WERI-Rb-1 (cell line): ENCODE data around the gene ZNF593OS.

Experiments
- DNase-seq: peaks from one replicate; pipeline ENCODE4 v3.0.0-alpha.2; 2020
- H3K27ac ChIP-seq: fragments of 250-450 bp; sonication (Bioruptor Pico); 2 replicates; pipeline ENCODE4 v1.5.1; 2020; ENCODE audit warnings: mild to moderate bottlenecking, moderate library complexity
- H3K27me3 ChIP-seq: fragments of 250-450 bp; sonication (Bioruptor Pico); 2 replicates; pipeline ENCODE4 v1.5.1; 2021; ENCODE audit warnings: mild to moderate bottlenecking, low read depth, moderate library complexity; ENCODE audit not compliant: insufficient read depth, severe bottlenecking
- H3K36me3 ChIP-seq: fragments of 250-450 bp; sonication (Bioruptor Pico); 2 replicates; pipeline ENCODE4 v1.5.1; 2020; ENCODE audit warnings: mild to moderate bottlenecking, moderate library complexity
- H3K4me3 ChIP-seq: 2 replicates; pipeline ENCODE4 v1.5.1; 2011; ENCODE audit warnings: low read depth, mild to moderate bottlenecking, control low read depth, low read length
- H3K9me3 ChIP-seq: fragments of 250-450 bp; sonication (Bioruptor Pico); 2 replicates; pipeline ENCODE4 v1.5.1; 2021; ENCODE audit warnings: mild to moderate bottlenecking, moderate library complexity; ENCODE audit not compliant: severe bottlenecking
- CTCF ChIP-seq: IDR thresholded peaks from 2 replicates; pipeline ENCODE4 v1.5.1; 2011; ENCODE audit warnings: low read depth, mild to moderate bottlenecking, control low read depth, inconsistent platforms, low read length

ZNF593OS gene

GRCh38 chr1:26169669-26170471 lies 1.8 kb downstream of the ZNF593OS start, which contains the start of gene ZNF593:
Gene ZNF593, plus strand, starts transcription at chr1:26169908. Its CDS starts 76 bp downstream, at chr1:26169984.
- TF ChIP-seq CTCF, result peak; percentile 98
- DNase-seq, result peak; percentile 91
- H3K9me3 ChIP-seq, result no peaks in the 10 kb centered on the region
- no peaks in the 10 kb centered on the region for H3K27me3 ChIP-seq
- H3K4me3 ChIP-seq, result peak within 1 kb of the TSS; percentile 62
- peaks cover 3% of the 10 kb centered on the region; the same call in 1 of the 2 replicates for H3K36me3 ChIP-seq
- H3K27ac ChIP-seq, result peak within 1 kb of the TSS; percentile 54; the same call in 1 of the 2 replicates

- no peak overlapping the region for H3K27ac ChIP-seq
- no peaks in the 10 kb centered on the region for H3K9me3 ChIP-seq
- no peak for DNase-seq
- H3K27me3 ChIP-seq, result no peaks in the 10 kb centered on the region
- H3K36me3 ChIP-seq, result peaks cover 3% of the 10 kb centered on the region; the same call in 1 of the 2 replicates
- H3K4me3 ChIP-seq, result no peak overlapping the region
- no peak for TF ChIP-seq CTCF
Measured at GRCh38 chr1:26169198-26169554, 2.5 kb downstream of the ZNF593OS start.

GRCh38 chr1:26168410-26169197 lies 3.0 kb downstream of the ZNF593OS start, which contains the start of gene C1orf232:
Gene C1orf232, minus strand, starts transcription at chr1:26168963. Its CDS starts 464 bp downstream, at chr1:26168499.
- peak within 1 kb of the TSS; percentile 54; the same call in 1 of the 2 replicates for H3K27ac ChIP-seq

GRCh38 chr1:26166719-26167281 lies 4.8 kb downstream of the ZNF593OS start:
- H3K4me3 ChIP-seq, result no peak overlapping the region
- peaks cover 3% of the 10 kb centered on the region; the same call in 1 of the 2 replicates for H3K36me3 ChIP-seq
- no peak for DNase-seq
- no peak for TF ChIP-seq CTCF
- no peaks in the 10 kb centered on the region for H3K9me3 ChIP-seq
- no peak overlapping the region for H3K27ac ChIP-seq
- no peaks in the 10 kb centered on the region for H3K27me3 ChIP-seq

More at GRCh38 chr1:26168410-26169197, 3.0 kb downstream of the ZNF593OS start, which contains the start of gene C1orf232:
- no peak for TF ChIP-seq CTCF
- no peak for DNase-seq
- H3K27me3 ChIP-seq, result no peaks in the 10 kb centered on the region
- peak within 1 kb of the TSS; percentile 62 for H3K4me3 ChIP-seq
- H3K36me3 ChIP-seq, result peaks cover 3% of the 10 kb centered on the region; the same call in 1 of the 2 replicates
- H3K9me3 ChIP-seq, result no peaks in the 10 kb centered on the region

GRCh38 chr1:26164861-26165842 lies 6.5 kb downstream of the ZNF593OS start:
- peak overlapping the region; percentile 39 for H3K4me3 ChIP-seq
- TF ChIP-seq CTCF, result no peak
- peak overlapping the region; percentile 51 for H3K27ac ChIP-seq
- no peaks in the 10 kb centered on the region for H3K36me3 ChIP-seq
- no peaks in the 10 kb centered on the region for H3K27me3 ChIP-seq
- no peaks in the 10 kb centered on the region for H3K9me3 ChIP-seq
- DNase-seq, result peak; percentile 51
